H54 (cell line): Measurements from ENCODE around the gene RALGPS1.
A peak's percentile ranks its signal among the peaks of the same experiment; 100 is the strongest.

Experiments used
- DNase-seq: peaks from one replicate; pipeline ENCODE4 v3.0.0; 2011; ENCODE audit warnings: low spot score, mixed read lengths; ENCODE audit not compliant: insufficient read length
- FAIRE-seq: peaks from 3 replicates; lab custom pipeline; 2011; peaks lifted over from hg19 to GRCh38; lab: Jason Lieb, UNC
- POLR2A ChIP-seq: IDR thresholded peaks from 2 replicates; pipeline ENCODE4 v1.6.1; 2011; ENCODE audit warnings: low read depth, mild to moderate bottlenecking, low read length

RALGPS1 gene

GRCh38 chr9:127262602-127263001, 348.0 kb downstream of the RALGPS1 start:
- no peak for TF ChIP-seq POLR2A
- DNase-seq, result no peak
- FAIRE-seq, result no peak

- FAIRE-seq, result no peak
- TF ChIP-seq POLR2A, result no peak
Measured at GRCh38 chr9:127263237-127263636, 348.7 kb downstream of the RALGPS1 start.

GRCh38 chr9:127263664-127264063, 349.1 kb downstream of the RALGPS1 start:
- no peak for DNase-seq
- TF ChIP-seq POLR2A, result no peak
- FAIRE-seq, result no peak

More at GRCh38 chr9:127263237-127263636, 348.7 kb downstream of the RALGPS1 start:
- DNase-seq, result no peak

GRCh38 chr9:127264462-127265219, 350.1 kb downstream of the RALGPS1 start, which contains the start of gene GARNL3:
GARNL3 (plus strand) TSS chr9:127264774; CDS start chr9:127264878, 104 bp downstream.
- DNase-seq (no peak), FAIRE-seq (peak; percentile 11)
- no peak for TF ChIP-seq POLR2A

GRCh38 chr9:127267793-127268525, 353.4 kb downstream of the RALGPS1 start:
- FAIRE-seq, result peak; percentile 73
- DNase-seq, result no peak
- no peak for TF ChIP-seq POLR2A

- no peak for TF ChIP-seq POLR2A
- no peak for DNase-seq
- peak; percentile 11 for FAIRE-seq
Measured at GRCh38 chr9:127269449-127269848, 354.9 kb downstream of the RALGPS1 start.
